K562 (cell line): ENCODE measurements around the gene FAAP100. TPM values are rescaled to one million over a fixed set of nuclear protein-coding genes. Genes with fewer than 3 reads are reported as not detected.

ENCODE experiments used
- CBFA2T2 ChIP-seq: fragments of 450-650 bp; conservative IDR thresholded peaks from 2 replicates; pipeline ENCODE4 v1.6.1; 2017; ENCODE audit warnings: mild to moderate bottlenecking
- ELF2 ChIP-seq: fragments of 250-450 bp; sonication (Bioruptor Pico); IDR thresholded peaks from 2 replicates; pipeline ENCODE4 v1.5.0; 2021; ENCODE audit warnings: mild to moderate bottlenecking
- ELF4 ChIP-seq: fragments of 450-650 bp; formaldehyde crosslinking; IDR thresholded peaks from 2 replicates; pipeline ENCODE4 v1.4.0; 2022; ENCODE audit warnings: missing genetic modification characterization
- EP400 ChIP-seq: fragments of 450-650 bp; IDR thresholded peaks from 2 replicates; pipeline ENCODE4 v1.6.1; 2017; ENCODE audit warnings: antibody characterized with exemption, mild to moderate bottlenecking, moderate library complexity
- FOXK1 ChIP-seq: sonication (generic); formaldehyde crosslinking; IDR thresholded peaks from 2 replicates; pipeline ENCODE4 v1.8.0; 2022; ENCODE audit warnings: missing genetic modification reagents, mild to moderate bottlenecking, borderline replicate concordance
- GABPA ChIP-seq: fragments of 200-800 bp; sonication (Bioruptor generic); conservative IDR thresholded peaks from 2 replicates; pipeline ENCODE4 v1.6.1; 2016; ENCODE audit warnings: low read depth, missing genetic modification characterization, missing compliant biosample characterization
- HEY1 ChIP-seq: fragments of 250-450 bp; sonication (Bioruptor Pico); IDR thresholded peaks from 2 replicates; pipeline ENCODE4 v1.5.0; 2020; ENCODE audit warnings: mild to moderate bottlenecking, moderate library complexity, borderline replicate concordance
- HOXB6 ChIP-seq: fragments of 250-450 bp; sonication (Bioruptor Pico); IDR thresholded peaks from 2 replicates; pipeline ENCODE4 v1.5.1; 2022; ENCODE audit warnings: mild to moderate bottlenecking, borderline replicate concordance
- JUN ChIP-seq, 2 experiments: sonication (generic) in 1 of 2; formaldehyde crosslinking in 1 of 2; IDR thresholded peaks; 2 replicates each; pipeline versions ENCODE4 v1.6.1 to v1.8.0; 2012 to 2022; ENCODE audit warnings: borderline replicate concordance in 2 of 2, mild to moderate bottlenecking in 2 of 2, improper control_type of control experiment in 1 of 2, low read depth in 1 of 2, low read length in 1 of 2, missing genetic modification reagents in 1 of 2
- NR1H2 ChIP-seq: sonication (generic); formaldehyde crosslinking; IDR thresholded peaks from 2 replicates; pipeline ENCODE4 v1.4.0; 2020; ENCODE audit warnings: mild to moderate bottlenecking, missing genetic modification reagents
- PCBP2 ChIP-seq: fragments of 200-400 bp; formaldehyde crosslinking; IDR thresholded peaks from 2 replicates; pipeline ENCODE4 v1.6.1; 2018; ENCODE audit warnings: low read length, low read depth, mild to moderate bottlenecking, moderate library complexity; ENCODE audit not compliant: poor library complexity, severe bottlenecking
- PREB ChIP-seq: sonication (generic); formaldehyde crosslinking; IDR thresholded peaks from 2 replicates; pipeline ENCODE4 v1.8.1; 2023; ENCODE audit warnings: mild to moderate bottlenecking, missing genetic modification reagents
- RAD21 ChIP-seq, 2 experiments: fragments of 250-450 bp in 1 of 2; fragments of 450-650 bp in 1 of 2; sonication (Bioruptor Pico) in 1 of 2; formaldehyde crosslinking in 1 of 2; IDR thresholded peaks in 1 of 2; conservative IDR thresholded peaks in 1 of 2; 2 replicates each; pipeline versions ENCODE4 v1.4.0 to v1.8.0; 2020 to 2022; ENCODE audit warnings: mild to moderate bottlenecking in 2 of 2, moderate library complexity in 1 of 2
- SMC3 ChIP-seq: conservative IDR thresholded peaks from 2 replicates; pipeline ENCODE4 v1.6.1; 2011; ENCODE audit warnings: low read depth, low read length, improper control_type of control experiment; ENCODE audit not compliant: insufficient read depth
- TAF1 ChIP-seq: IDR thresholded peaks from 2 replicates; pipeline ENCODE4 v1.6.1; 2011; ENCODE audit warnings: mild to moderate bottlenecking, low read length, moderate library complexity; ENCODE audit not compliant: insufficient read depth, control insufficient read depth, severe bottlenecking; ENCODE audit errors: extremely low read depth
- THAP12 ChIP-seq: fragments of 250-450 bp; sonication (Bioruptor Pico); IDR thresholded peaks from 2 replicates; pipeline ENCODE4 v1.9.0; 2021; ENCODE audit warnings: mild to moderate bottlenecking, inconsistent platforms
- ZC3H8 ChIP-seq: fragments of 450-650 bp; IDR thresholded peaks from 2 replicates; pipeline ENCODE4 v1.6.1; 2017
- ZNF212 ChIP-seq: fragments of 450-650 bp; formaldehyde crosslinking; IDR thresholded peaks from 2 replicates; pipeline ENCODE4 v1.4.0; 2020; ENCODE audit warnings: mild to moderate bottlenecking
- ZNF639 ChIP-seq, 2 experiments: fragments of 200-800 bp in 1 of 2; sonication (Bioruptor generic) in 1 of 2; sonication (generic) in 1 of 2; formaldehyde crosslinking in 1 of 2; IDR thresholded peaks in 1 of 2; conservative IDR thresholded peaks in 1 of 2; 2 replicates each; pipeline versions ENCODE4 v1.5.0 to v1.6.1; 2016 to 2020; ENCODE audit warnings: missing compliant biosample characterization in 1 of 2, missing genetic modification characterization in 1 of 2, missing genetic modification reagents in 1 of 2
- ZNF695 ChIP-seq: fragments of 450-650 bp; formaldehyde crosslinking; IDR thresholded peaks from 2 replicates; pipeline ENCODE4 v1.4.0; 2020; ENCODE audit warnings: mild to moderate bottlenecking, moderate library complexity
- ZSCAN29 ChIP-seq: fragments of 450-650 bp; IDR thresholded peaks from 2 replicates; pipeline ENCODE4 v1.6.1; 2017
- ZZZ3 ChIP-seq: fragments of 450-650 bp; IDR thresholded peaks from 2 replicates; pipeline ENCODE4 v1.6.1; 2016; ENCODE audit warnings: antibody characterized with exemption, mild to moderate bottlenecking, moderate library complexity
- polyA plus RNA-seq, 8 experiments: library from polyadenylated mRNA; depleted of rRNA in 4 of 8; stranded (reverse) in 5 of 8; unstranded in 3 of 8; fragments of >200 nt; fragmentation: Nextera tagmentation in 2 of 8; fragmentation: Illumina TruSeq in 1 of 8; extraction: Ambion mirVana in 2 of 8; extraction: Trizol in 1 of 8; gene quantifications; 2 replicates each; pipeline versions ENCODE4 v1.2.1 to v1.2.3, GENCODE V29; 2011 to 2014; ENCODE audit warnings: inconsistent platforms in 1 of 8, missing spikeins in 1 of 8
- total RNA-seq, 7 experiments: library from RNA; depleted of rRNA in 6 of 7; stranded (reverse); fragments of >200 nt in 6 of 7; fragmentation: Illumina TruSeq in 2 of 7; extraction: Trizol in 2 of 7; gene quantifications; 2 replicates each; pipeline versions ENCODE4 v1.2.1 to v1.2.3, GENCODE V29; 2011 to 2021; ENCODE audit warnings: low replicate concordance in 1 of 7

The FAAP100 gene
- total and polyA plus RNA-seq, 9 of the 15 experiments (the other 6 are each of a cell fraction or from before 2014, with no cell fraction given), result 0.31 to 51.2 (median 12.6) TPM

GRCh38 chr17:81601525-81602120 is 49.5 kb upstream of the FAAP100 start (continued):
- TF ChIP-seq THAP12 (no peak), PREB (CRISPR knock-in tag) (no peak), ZSCAN29 (no peak), ELF4 (CRISPR knock-in tag) (no peak), TAF1 (no peak), CBFA2T2 (no peak), GABPA (tag) (no peak), RAD21 (CRISPR knock-in tag; conservative IDR thresholded peaks at IDR 0.05 in 1 of 2, IDR thresholded peaks at IDR 0.05 in 1 of 2) (peak in 1 of 2 experiments; percentile 46; a peak in 3 of 4 replicates), HOXB6 (CRISPR knock-in tag) (no peak), ZNF639 (CRISPR knock-in tag; conservative IDR thresholded peaks at IDR 0.05 in 1 of 2, IDR thresholded peaks at IDR 0.05 in 1 of 2) (no peak), NR1H2 (CRISPR knock-in tag) (no peak), EP400 (no peak), ZNF212 (CRISPR knock-in tag) (no peak), SMC3 (peak; percentile 24; the same call in 1 of the 2 replicates), JUN (IDR thresholded peaks at IDR 0.05; ENCODE audit: borderline replicate concordance, low read depth, low read length) (no peak), JUN (CRISPR knock-in tag; IDR thresholded peaks at IDR 0.05; ENCODE audit: borderline replicate concordance) (no peak), HEY1 (CRISPR knock-in tag) (no peak), PCBP2 (no peak), ELF2 (CRISPR knock-in tag) (no peak), ZNF695 (no peak), ZC3H8 (no peak), FOXK1 (no peak), ZZZ3 (0 out of 2 replicates have a peak, but pooled peaks have one; percentile 49)
